Stimulated activated CD4-positive, alpha-beta T cell treated with anti-CD3 and anti-CD28 coated beads, Interleukin-1b, Interleukin-23, amount 100 ng/mL, for 24 hours (primary cell): ENCODE results near the gene ARL8A.
"Not testable (repeated sequence)": the region's sequence is repeated elsewhere in the genome, so short reads cannot be mapped to it uniquely, and the experiment has no call there.

Experiments used
- DNase-seq, 4 experiments: peaks; one replicate each; pipeline ENCODE4 v3.0.0-alpha.2; 2020; ENCODE audit warnings: low read depth in 4 of 4, low spot score in 1 of 4

The ARL8A gene

GRCh38 chr1:202121006-202121405 is 23.5 kb downstream of the ARL8A start:
- no peak for DNase-seq

- DNase-seq: no peak
Observed at GRCh38 chr1:202117898-202118371, 26.6 kb downstream of the ARL8A start.

GRCh38 chr1:202116287-202116686 is 28.2 kb downstream of the ARL8A start:
- DNase-seq: no peak

- DNase-seq: no peak
Observed at GRCh38 chr1:202113690-202114300, 30.7 kb downstream of the ARL8A start.

- DNase-seq: no peak
Observed at GRCh38 chr1:202112859-202113689, 31.5 kb downstream of the ARL8A start.

- not testable (repeated sequence) for DNase-seq
Observed at GRCh38 chr1:202111589-202111988, 32.9 kb downstream of the ARL8A start.

- no peak for DNase-seq
Observed at GRCh38 chr1:202110977-202111376, 33.6 kb downstream of the ARL8A start.

- no peak for DNase-seq
Observed at GRCh38 chr1:202107801-202108731, 36.5 kb downstream of the ARL8A start.

- no peak for DNase-seq
Observed at GRCh38 chr1:202107321-202107761, 37.2 kb downstream of the ARL8A start.

GRCh38 chr1:202106340-202107254 is 37.9 kb downstream of the ARL8A start:
- DNase-seq: no peak

GRCh38 chr1:202105571-202106339 is 38.8 kb downstream of the ARL8A start:
- no peak for DNase-seq

- DNase-seq: no peak
Observed at GRCh38 chr1:202104073-202104472, 40.5 kb downstream of the ARL8A start.

- no peak for DNase-seq
Observed at GRCh38 chr1:202101184-202101583, 43.4 kb downstream of the ARL8A start.

GRCh38 chr1:202093858-202094257 is 50.7 kb downstream of the ARL8A start:
- DNase-seq: no peak

- DNase-seq: no peak
Observed at GRCh38 chr1:202090994-202091393, 53.5 kb downstream of the ARL8A start.

- no peak for DNase-seq
Observed at GRCh38 chr1:202088206-202088605, 56.3 kb downstream of the ARL8A start.

GRCh38 chr1:202086579-202087350 is 57.8 kb downstream of the ARL8A start:
- no peak for DNase-seq

- DNase-seq: no peak
Observed at GRCh38 chr1:202085682-202086373, 58.7 kb downstream of the ARL8A start.
